Sigmoid colon (tissue), 7 donors: ENCODE data around the gene HDAC2. TPM values are rescaled to one million over a fixed set of nuclear protein-coding genes. Genes with fewer than 3 reads are reported as not detected.

ENCODE experiments used
- DNase-seq: peaks from one replicate; pipeline ENCODE4 v3.0.0-alpha.2; 2019
- H3K27ac ChIP-seq, 4 donors: fragments of 200-600 bp; sonication (generic); one replicate each; pipeline ENCODE4 v1.5.1; 2016 to 2019; ENCODE audit warnings: mild to moderate bottlenecking in 1 of 4
- H3K27me3 ChIP-seq, 3 donors: fragments of 200-600 bp; sonication (generic); one replicate each; pipeline ENCODE4 v1.5.1; 2019; ENCODE audit warnings: mild to moderate bottlenecking in 1 of 3
- H3K36me3 ChIP-seq, 4 donors: fragments of 200-600 bp; sonication (generic); one replicate each; pipeline ENCODE4 v1.5.1; 2016 to 2019
- H3K4me1 ChIP-seq, 4 donors: fragments of 200-600 bp; sonication (generic); one replicate each; pipeline ENCODE4 v1.5.1; 2017 to 2019
- H3K4me3 ChIP-seq, 4 donors: fragments of 200-600 bp; sonication (generic); one replicate each; pipeline ENCODE4 v1.5.1; 2017 to 2019; ENCODE audit warnings: mild to moderate bottlenecking in 2 of 4, moderate library complexity in 1 of 4
- H3K9me3 ChIP-seq, 4 donors: fragments of 200-600 bp in 3 of 4; sonication (generic) in 3 of 4; one replicate each; pipeline versions ENCODE4 v1.5.1 to v1.6.1; 2013 to 2019
- EP300 ChIP-seq, 4 donors: sonication (generic); formaldehyde crosslinking; IDR thresholded peaks; one replicate each; pipeline ENCODE4 v1.6.1; 2017; ENCODE audit warnings: antibody characterized with exemption in 4 of 4
- POLR2A ChIP-seq, 2 donors: fragments of 450-650 bp; IDR thresholded peaks; one replicate each; pipeline ENCODE4 v1.6.1; 2016; ENCODE audit warnings: antibody characterized with exemption in 2 of 2, mild to moderate bottlenecking in 2 of 2, moderate library complexity in 2 of 2
- POLR2AphosphoS5 ChIP-seq, 4 donors: sonication (generic); formaldehyde crosslinking; IDR thresholded peaks; one replicate each; pipeline ENCODE4 v1.6.1; 2017; ENCODE audit warnings: antibody characterized with exemption in 4 of 4
- WGBS, 2 donors: extraction: QIAGEN DNeasy Blood & Tissue Kit; methylation state at CpG; one replicate each; pipeline ENCODE4 v1.1.7; 2013; 5-methylcytosine and 5-hydroxymethylcytosine counted together
- intact Hi-C: fragments of 100-400 bp; cut with DNase I; formaldehyde crosslinking; loops from one replicate; pipeline ENCODE4 v1.15.1; 2023
- polyA plus RNA-seq, 3 donors: library from polyadenylated mRNA; stranded (reverse); fragments of 200-250 nt; gene quantifications; one replicate each; pipeline ENCODE4 v1.2.3, GENCODE V29; 2013
- total RNA-seq, 4 donors: library from RNA; depleted of rRNA; stranded (reverse); fragments of >200 nt; gene quantifications; one replicate each; pipeline ENCODE4 v1.1.0, GENCODE V29; 2016
- TF ChIP-seq, protein P1 (sequence below), 4 experiments: fragments of 450-650 bp in 3 of 4; fragments of 200-600 bp in 1 of 4; IDR thresholded peaks; one replicate each; pipeline ENCODE4 v1.5.1; 2016 to 2019; ENCODE audit warnings: antibody characterized with exemption in 4 of 4, mild to moderate bottlenecking in 3 of 4, moderate library complexity in 2 of 4
- donor health status: healthy with polysubstance abuse.
- donor health status: Bipolar disorder and iron deficiency.
- donor health status: healthy.

The HDAC2 gene
- total and polyA plus RNA-seq, 7 donors = 44.4 to 71.7 (median 63.7) TPM

DNA sequence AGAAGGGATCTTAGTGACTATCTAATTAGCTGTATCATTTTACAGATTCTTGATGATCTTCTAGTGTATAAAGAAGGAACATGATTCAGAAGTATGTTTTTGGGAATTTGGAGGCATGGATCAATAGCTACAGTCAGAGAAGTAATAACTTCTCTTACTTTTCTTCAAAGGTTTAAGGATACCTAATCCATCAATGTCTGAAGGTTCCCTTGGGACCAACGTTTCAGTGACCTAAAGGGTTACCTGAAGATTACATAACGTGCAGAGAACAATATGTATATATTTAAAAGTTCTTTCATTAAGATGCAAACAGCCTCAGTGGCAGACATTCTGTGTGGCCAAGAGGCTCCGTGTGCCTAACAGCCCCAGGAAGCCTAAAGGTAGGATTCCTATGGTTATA is 3.2 kb downstream of the HDAC2 start:
- Histone ChIP-seq H3K27me3 (no peaks in the 10 kb centered on the region), H3K4me1 (peaks cover 0 to 56% (median 44%) of the 10 kb centered on the region in 4 donors)
- WGBS, 2 donors = 34 to 63% methylated on average over 3 of the region's 3 CpGs

DNA sequence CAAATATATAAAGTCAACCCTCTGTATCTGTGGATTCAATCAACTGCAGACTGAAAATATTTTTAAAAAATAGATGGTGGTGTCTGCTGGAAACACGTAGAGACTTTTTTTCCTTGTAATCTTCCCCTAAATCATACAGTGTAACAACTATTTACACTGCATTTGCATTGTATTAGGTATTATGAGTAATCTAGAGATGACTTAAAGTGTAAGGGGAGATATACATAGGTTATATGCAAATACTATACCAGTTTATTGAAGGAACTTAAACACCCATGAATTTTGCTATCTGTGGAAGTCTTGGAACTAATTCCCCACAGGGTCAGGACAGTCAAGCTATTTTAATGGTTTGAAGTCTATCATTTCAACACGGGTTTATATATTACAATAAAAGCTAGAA is 10.2 kb downstream of the HDAC2 start:
- Histone ChIP-seq H3K4me1 (peaks cover 0 to 36% (median 21%) of the 10 kb centered on the region in 4 donors), H3K27ac (no peak overlapping the region), H3K4me3 (no peak overlapping the region), H3K9me3 (no peaks in the 10 kb centered on the region), H3K36me3 (peaks cover 0 to 28% (median under 1%) of the 10 kb centered on the region in 4 donors), H3K27me3 (no peaks in the 10 kb centered on the region)
- no peak for TF ChIP-seq POLR2AphosphoS5 (IDR thresholded peaks at IDR 0.05)
- TF ChIP-seq, protein P1, sequence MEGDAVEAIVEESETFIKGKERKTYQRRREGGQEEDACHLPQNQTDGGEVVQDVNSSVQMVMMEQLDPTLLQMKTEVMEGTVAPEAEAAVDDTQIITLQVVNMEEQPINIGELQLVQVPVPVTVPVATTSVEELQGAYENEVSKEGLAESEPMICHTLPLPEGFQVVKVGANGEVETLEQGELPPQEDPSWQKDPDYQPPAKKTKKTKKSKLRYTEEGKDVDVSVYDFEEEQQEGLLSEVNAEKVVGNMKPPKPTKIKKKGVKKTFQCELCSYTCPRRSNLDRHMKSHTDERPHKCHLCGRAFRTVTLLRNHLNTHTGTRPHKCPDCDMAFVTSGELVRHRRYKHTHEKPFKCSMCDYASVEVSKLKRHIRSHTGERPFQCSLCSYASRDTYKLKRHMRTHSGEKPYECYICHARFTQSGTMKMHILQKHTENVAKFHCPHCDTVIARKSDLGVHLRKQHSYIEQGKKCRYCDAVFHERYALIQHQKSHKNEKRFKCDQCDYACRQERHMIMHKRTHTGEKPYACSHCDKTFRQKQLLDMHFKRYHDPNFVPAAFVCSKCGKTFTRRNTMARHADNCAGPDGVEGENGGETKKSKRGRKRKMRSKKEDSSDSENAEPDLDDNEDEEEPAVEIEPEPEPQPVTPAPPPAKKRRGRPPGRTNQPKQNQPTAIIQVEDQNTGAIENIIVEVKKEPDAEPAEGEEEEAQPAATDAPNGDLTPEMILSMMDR (IDR thresholded peaks at IDR 0.05) = no peak
- TF ChIP-seq POLR2A (IDR thresholded peaks at IDR 0.05) = no peak
- intact Hi-C loops = no loop called here
- WGBS, 2 donors = 52 to 63% methylated on average over 2 of the region's 2 CpGs
- DNase-seq = no peak

More for the DNA sequence above, 3.2 kb downstream of the HDAC2 start:
- TF ChIP-seq EP300 (IDR thresholded peaks at IDR 0.05) = no peak
- TF ChIP-seq, protein P1 (IDR thresholded peaks at IDR 0.05) = no peak
- no peak for TF ChIP-seq POLR2AphosphoS5 (IDR thresholded peaks at IDR 0.05)
- TF ChIP-seq POLR2A (IDR thresholded peaks at IDR 0.05) = no peak
- no peak for DNase-seq
- Histone ChIP-seq H3K36me3 (no peaks in the 10 kb centered on the region), H3K9me3 (no peaks in the 10 kb centered on the region), H3K4me3 (no peak overlapping the region), H3K27ac (no peak overlapping the region)
- intact Hi-C loops = no loop called here

DNA sequence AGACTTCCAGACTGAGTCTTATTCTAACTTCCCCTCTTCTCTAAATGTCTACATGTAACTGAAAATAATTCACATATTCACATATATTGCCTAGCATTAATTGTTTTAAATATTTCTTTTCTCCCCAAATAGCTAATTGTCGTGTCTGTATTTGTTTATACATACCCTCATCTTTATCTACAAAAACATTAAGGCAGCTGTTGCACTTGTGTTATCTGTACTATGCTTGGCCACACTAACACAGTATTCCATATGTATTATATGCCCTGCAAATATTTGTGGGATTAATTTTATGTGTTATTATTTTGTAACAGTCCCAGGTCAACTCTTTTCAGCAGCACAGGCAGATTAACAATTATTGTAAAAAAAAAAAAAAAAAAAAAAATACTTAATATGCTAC is 11.7 kb downstream of the HDAC2 start:
- intact Hi-C loops = no loop called here

DNA sequence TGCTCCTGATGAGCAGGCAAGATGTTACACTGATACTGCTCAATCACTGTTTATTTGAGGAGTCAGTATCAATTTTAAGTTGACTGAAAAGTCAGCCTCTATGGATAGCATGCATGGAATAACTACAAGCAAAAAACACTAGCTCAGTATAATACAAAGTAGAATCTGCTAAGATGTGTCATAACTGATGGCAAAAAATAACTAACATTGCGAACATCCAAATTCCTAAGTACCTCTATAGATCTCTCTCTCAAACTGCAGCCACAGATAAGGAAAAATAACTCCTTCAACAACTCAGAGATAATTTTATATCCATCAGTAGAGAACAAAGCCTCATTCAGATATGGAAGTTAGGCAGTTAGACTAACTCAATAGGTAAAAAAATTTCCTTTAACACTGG is 16.3 kb downstream of the HDAC2 start:
- no peak for TF ChIP-seq POLR2A (IDR thresholded peaks at IDR 0.05)
- TF ChIP-seq EP300 (IDR thresholded peaks at IDR 0.05) = no peak
- TF ChIP-seq POLR2AphosphoS5 (IDR thresholded peaks at IDR 0.05) = no peak
- TF ChIP-seq, protein P1 (IDR thresholded peaks at IDR 0.05) = no peak
- H3K27me3 ChIP-seq = no peaks in the 10 kb centered on the region
- 97 to 98% methylated on average over 1 of the region's 1 CpG for WGBS, 2 donors
- H3K4me3 ChIP-seq = no peak overlapping the region
- H3K4me1 ChIP-seq = no peaks in the 10 kb centered on the region
- no peak for DNase-seq
- no peaks in the 10 kb centered on the region for H3K9me3 ChIP-seq
- peaks cover 0 to 70% (median 2%) of the 10 kb centered on the region in 4 donors for H3K36me3 ChIP-seq
- intact Hi-C loops = no loop called here
- H3K27ac ChIP-seq = no peak overlapping the region

More for the DNA sequence above, 11.7 kb downstream of the HDAC2 start:
- Histone ChIP-seq H3K9me3 (no peaks in the 10 kb centered on the region), H3K4me3 (no peak overlapping the region), H3K36me3 (peaks cover 0 to 43% (median 2%) of the 10 kb centered on the region in 4 donors), H3K27me3 (no peaks in the 10 kb centered on the region), H3K27ac (no peak overlapping the region), H3K4me1 (peaks cover 0 to 21% (median 9%) of the 10 kb centered on the region in 4 donors)
- TF ChIP-seq, protein P1 (IDR thresholded peaks at IDR 0.05) = no peak
- TF ChIP-seq EP300 (IDR thresholded peaks at IDR 0.05) (no peak), POLR2A (IDR thresholded peaks at IDR 0.05) (no peak), POLR2AphosphoS5 (IDR thresholded peaks at IDR 0.05) (no peak)
- WGBS, 2 donors = 71 to 76% methylated on average over 1 of the region's 1 CpG
- no peak for DNase-seq

DNA sequence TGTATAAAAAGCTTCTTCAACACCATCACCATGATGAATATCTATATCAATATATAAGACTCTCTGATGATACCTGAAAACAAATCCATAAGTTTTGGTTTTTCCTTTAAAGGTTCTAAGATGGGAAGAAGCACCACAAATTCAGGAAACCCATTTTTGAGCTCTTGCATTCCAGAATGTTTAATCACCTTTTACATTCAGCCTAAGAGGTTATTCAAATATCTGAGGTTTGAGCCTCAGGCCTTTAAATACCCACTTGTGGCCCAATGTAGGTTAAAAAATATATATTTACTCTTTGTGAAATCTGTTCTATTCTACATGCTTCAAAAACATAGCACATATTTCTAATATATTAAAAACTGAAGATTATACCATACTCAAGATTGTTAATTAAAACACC is 17.6 kb downstream of the HDAC2 start:
- peaks cover 0 to 71% (median 5%) of the 10 kb centered on the region in 4 donors for H3K36me3 ChIP-seq
- no peaks in the 10 kb centered on the region for H3K4me1 ChIP-seq
- H3K27ac ChIP-seq = no peak overlapping the region
- no peaks in the 10 kb centered on the region for H3K27me3 ChIP-seq
- no peaks in the 10 kb centered on the region for H3K9me3 ChIP-seq
- intact Hi-C loops = no loop called here
- TF ChIP-seq POLR2A (IDR thresholded peaks at IDR 0.05) (no peak), POLR2AphosphoS5 (IDR thresholded peaks at IDR 0.05) (no peak), EP300 (IDR thresholded peaks at IDR 0.05) (no peak)
- TF ChIP-seq, protein P1 (IDR thresholded peaks at IDR 0.05) = no peak
- DNase-seq = no peak
- no peak overlapping the region for H3K4me3 ChIP-seq
